Activated naive CD8-positive, alpha-beta T cell treated with anti-CD3 and anti-CD28 coated beads, Interleukin-2, amount 10 ng/mL, durations not matched to agents 7 days and 5 days (primary cell): ENCODE data around the gene PEA15. TPM values are rescaled to one million over a fixed set of nuclear protein-coding genes. Genes with fewer than 3 reads are reported as not detected.

ENCODE experiments used
- ATAC-seq: fragments of 150-1000 bp; cut with Tn5 transposase; one replicate; pipeline ENCODE4 v1.10.0; 2021; ENCODE audit warnings: low read depth, moderate library complexity
- POLR2A ChIA-PET: fragments of 350-600 bp; sonication (Branson Sonifier 250); formaldehyde crosslinking; loops from one replicate; lab custom pipeline; 2021; ENCODE audit warnings: antibody characterized with exemption; lab: Charles Lee
- DNase-seq: peaks from one replicate; pipeline ENCODE4 v3.0.0; 2021
- H3K27ac Mint-ChIP-seq: one replicate; pipeline ENCODE4 v1.8.0; 2022; ENCODE audit warnings: mild to moderate bottlenecking, mixed read lengths
- H3K27me3 Mint-ChIP-seq: one replicate; pipeline ENCODE4 v1.8.0; 2022; ENCODE audit warnings: mild to moderate bottlenecking, moderate library complexity, mixed read lengths
- H3K36me3 Mint-ChIP-seq: one replicate; pipeline ENCODE4 v1.8.0; 2021; ENCODE audit warnings: mild to moderate bottlenecking, mixed read lengths
- H3K4me1 Mint-ChIP-seq: one replicate; pipeline ENCODE4 v1.8.0; 2021; ENCODE audit warnings: mixed read lengths
- H3K4me3 Mint-ChIP-seq: one replicate; pipeline ENCODE4 v1.8.0; 2022; ENCODE audit warnings: mild to moderate bottlenecking, moderate library complexity, mixed read lengths
- H3K9me3 Mint-ChIP-seq: one replicate; pipeline ENCODE4 v1.8.0; 2021; ENCODE audit warnings: mixed read lengths
- total RNA-seq, 2 experiments: library from RNA; stranded (reverse); gene quantifications; one replicate each; pipeline ENCODE4 v1.2.3, GENCODE V29; 2021

The PEA15 gene
- total RNA-seq, 2 experiments from 2014 or later: 27.5 to 28.3 TPM

- no peak within 1 kb of the TSS for H3K4me3 Mint-ChIP-seq
- H3K27ac Mint-ChIP-seq: no peak within 1 kb of the TSS
- H3K9me3 Mint-ChIP-seq: no peaks in the 10 kb centered on the region
- peaks cover 11% of the 10 kb centered on the region for H3K27me3 Mint-ChIP-seq
- H3K36me3 Mint-ChIP-seq: no peaks in the 10 kb centered on the region
- POLR2A ChIA-PET: no interaction called here
- no peaks in the 10 kb centered on the region for H3K4me1 Mint-ChIP-seq
- DNase-seq (no peak), ATAC-seq (no peak)
Observed at GRCh38 chr1:160189649-160190625, 15.2 kb upstream of the PEA15 start, which contains the start of gene CASQ1. Gene CASQ1 (plus strand): TSS chr1:160190575. CDS start chr1:160190752, 177 bp downstream.

- Mint-ChIP-seq H3K4me1 (no peaks in the 10 kb centered on the region), H3K36me3 (no peaks in the 10 kb centered on the region), H3K9me3 (no peaks in the 10 kb centered on the region), H3K27ac (no peak overlapping the region), H3K4me3 (no peak overlapping the region), H3K27me3 (peaks cover 5% of the 10 kb centered on the region)
- DNase-seq: no peak
- POLR2A ChIA-PET: no interaction called here
- ATAC-seq: no peak
Observed at GRCh38 chr1:160191756-160192155, 13.4 kb upstream of the PEA15 start.

- no peaks in the 10 kb centered on the region for H3K9me3 Mint-ChIP-seq
- POLR2A ChIA-PET: no interaction called here
- no peaks in the 10 kb centered on the region for H3K36me3 Mint-ChIP-seq
- H3K4me1 Mint-ChIP-seq: no peaks in the 10 kb centered on the region
- ATAC-seq: no peak
- H3K4me3 Mint-ChIP-seq: no peak overlapping the region
- H3K27me3 Mint-ChIP-seq: peaks cover 5% of the 10 kb centered on the region
- H3K27ac Mint-ChIP-seq: no peak overlapping the region
- DNase-seq: no peak
Observed at GRCh38 chr1:160192234-160192633, 12.9 kb upstream of the PEA15 start.

- no peak overlapping the region for H3K4me3 Mint-ChIP-seq
- no peaks in the 10 kb centered on the region for H3K4me1 Mint-ChIP-seq
- H3K27me3 Mint-ChIP-seq: peaks cover 5% of the 10 kb centered on the region
- no peak overlapping the region for H3K27ac Mint-ChIP-seq
- peak; percentile 68 for ATAC-seq
- DNase-seq: peak; percentile 78
- H3K36me3 Mint-ChIP-seq: no peaks in the 10 kb centered on the region
- POLR2A ChIA-PET: interaction anchor here (1.3 kb wide), 1 partner anchor 99 kb away, joined by 3 read pairs; no protein-coding TSS in a partner anchor
- no peaks in the 10 kb centered on the region for H3K9me3 Mint-ChIP-seq
Observed at GRCh38 chr1:160193091-160193819, 11.9 kb upstream of the PEA15 start.

- POLR2A ChIA-PET: interaction anchor here (1.3 kb wide), 1 partner anchor 98 kb away, joined by 3 read pairs; no protein-coding TSS in a partner anchor
- ATAC-seq (no peak), DNase-seq (no peak)
- Mint-ChIP-seq H3K27ac (no peak overlapping the region), H3K9me3 (no peaks in the 10 kb centered on the region), H3K36me3 (no peaks in the 10 kb centered on the region), H3K4me3 (no peak overlapping the region), H3K27me3 (peaks cover 5% of the 10 kb centered on the region), H3K4me1 (no peaks in the 10 kb centered on the region)
Observed at GRCh38 chr1:160193832-160194736, 11.1 kb upstream of the PEA15 start.

- Mint-ChIP-seq H3K27ac (no peak overlapping the region), H3K36me3 (no peaks in the 10 kb centered on the region), H3K4me1 (no peaks in the 10 kb centered on the region), H3K9me3 (no peaks in the 10 kb centered on the region), H3K4me3 (no peak overlapping the region), H3K27me3 (peaks cover 2% of the 10 kb centered on the region)
- no peak for DNase-seq
- POLR2A ChIA-PET: no interaction called here
- ATAC-seq: no peak
Observed at GRCh38 chr1:160194737-160195059, 10.5 kb upstream of the PEA15 start.

- Mint-ChIP-seq H3K27ac (no peak overlapping the region), H3K36me3 (no peaks in the 10 kb centered on the region), H3K4me1 (no peaks in the 10 kb centered on the region), H3K4me3 (no peak overlapping the region), H3K9me3 (no peaks in the 10 kb centered on the region), H3K27me3 (peaks cover 2% of the 10 kb centered on the region)
- POLR2A ChIA-PET: no interaction called here
- DNase-seq (no peak), ATAC-seq (no peak)
Observed at GRCh38 chr1:160196143-160196542, 9.0 kb upstream of the PEA15 start.

- no peak overlapping the region for H3K27ac Mint-ChIP-seq
- no peaks in the 10 kb centered on the region for H3K27me3 Mint-ChIP-seq
- DNase-seq (no peak), ATAC-seq (no peak)
- no peak overlapping the region for H3K4me3 Mint-ChIP-seq
- H3K36me3 Mint-ChIP-seq: no peaks in the 10 kb centered on the region
- no peaks in the 10 kb centered on the region for H3K9me3 Mint-ChIP-seq
- POLR2A ChIA-PET: no interaction called here
- H3K4me1 Mint-ChIP-seq: no peaks in the 10 kb centered on the region
Observed at GRCh38 chr1:160197231-160197630, 8.0 kb upstream of the PEA15 start.

GRCh38 chr1:160200786-160201185 lies 4.4 kb upstream of the PEA15 start:
- Mint-ChIP-seq H3K9me3 (no peaks in the 10 kb centered on the region), H3K4me1 (peaks cover 12% of the 10 kb centered on the region), H3K27ac (no peak overlapping the region), H3K4me3 (no peak overlapping the region), H3K27me3 (no peaks in the 10 kb centered on the region), H3K36me3 (peaks cover 1% of the 10 kb centered on the region)
- POLR2A ChIA-PET: no interaction called here
- no peak for DNase-seq
- no peak for ATAC-seq

GRCh38 chr1:160204526-160205241 lies 500 bp upstream of the PEA15 start:
- DNase-seq (no peak), ATAC-seq (no peak)
- Mint-ChIP-seq H3K27ac (peak overlapping the region; percentile 65), H3K9me3 (no peaks in the 10 kb centered on the region), H3K36me3 (peaks cover 1% of the 10 kb centered on the region), H3K4me3 (peak overlapping the region; percentile 91), H3K4me1 (peaks cover 25% of the 10 kb centered on the region), H3K27me3 (no peaks in the 10 kb centered on the region)
- POLR2A ChIA-PET: interaction anchor here (0.6 to 1.7 kb wide), 4 partner anchors 39 to 106 kb away, joined by 3 to 6 read pairs (median 4); partner anchors contain the start of genes DCAF8 and IGSF8

GRCh38 chr1:160206036-160206389 lies 829 bp downstream of the PEA15 start:
- Mint-ChIP-seq H3K4me1 (peaks cover 29% of the 10 kb centered on the region), H3K36me3 (peaks cover 1% of the 10 kb centered on the region), H3K27ac (peak overlapping the region; percentile 40), H3K4me3 (peak overlapping the region; percentile 91), H3K27me3 (no peaks in the 10 kb centered on the region), H3K9me3 (no peaks in the 10 kb centered on the region)
- peak; percentile 64 for ATAC-seq
- DNase-seq: peak; percentile 51
- POLR2A ChIA-PET: interaction anchor here (1.2 to 1.7 kb wide), 2 partner anchors 86 to 108 kb away, joined by 3 to 6 read pairs; partner anchors contain the start of gene IGSF8

GRCh38 chr1:160206421-160207117 lies 1.4 kb downstream of the PEA15 start:
- DNase-seq (no peak), ATAC-seq (no peak)
- peaks cover 29% of the 10 kb centered on the region for H3K4me1 Mint-ChIP-seq
- H3K4me3 Mint-ChIP-seq: peak overlapping the region; percentile 91
- POLR2A ChIA-PET: interaction anchor here (0.9 to 1.7 kb wide), 2 partner anchors 56 to 85 kb away, joined by 4 to 6 read pairs; partner anchors contain the start of gene DCAF8
- peak overlapping the region; percentile 4 for H3K27ac Mint-ChIP-seq
- H3K27me3 Mint-ChIP-seq: no peaks in the 10 kb centered on the region
- peaks cover 1% of the 10 kb centered on the region for H3K36me3 Mint-ChIP-seq
- no peaks in the 10 kb centered on the region for H3K9me3 Mint-ChIP-seq
